Measurements from ENCODE around the gene PILRA. TPM values are rescaled to one million over a fixed set of nuclear protein-coding genes. Genes with fewer than 3 reads are reported as not detected.

PILRA gene
- total and polyA plus RNA-seq, 2 of the 8 experiments (the other 6 are each of a cell fraction or from before 2014, with no cell fraction given), result 7.6 to 10.6 TPM

DNA sequence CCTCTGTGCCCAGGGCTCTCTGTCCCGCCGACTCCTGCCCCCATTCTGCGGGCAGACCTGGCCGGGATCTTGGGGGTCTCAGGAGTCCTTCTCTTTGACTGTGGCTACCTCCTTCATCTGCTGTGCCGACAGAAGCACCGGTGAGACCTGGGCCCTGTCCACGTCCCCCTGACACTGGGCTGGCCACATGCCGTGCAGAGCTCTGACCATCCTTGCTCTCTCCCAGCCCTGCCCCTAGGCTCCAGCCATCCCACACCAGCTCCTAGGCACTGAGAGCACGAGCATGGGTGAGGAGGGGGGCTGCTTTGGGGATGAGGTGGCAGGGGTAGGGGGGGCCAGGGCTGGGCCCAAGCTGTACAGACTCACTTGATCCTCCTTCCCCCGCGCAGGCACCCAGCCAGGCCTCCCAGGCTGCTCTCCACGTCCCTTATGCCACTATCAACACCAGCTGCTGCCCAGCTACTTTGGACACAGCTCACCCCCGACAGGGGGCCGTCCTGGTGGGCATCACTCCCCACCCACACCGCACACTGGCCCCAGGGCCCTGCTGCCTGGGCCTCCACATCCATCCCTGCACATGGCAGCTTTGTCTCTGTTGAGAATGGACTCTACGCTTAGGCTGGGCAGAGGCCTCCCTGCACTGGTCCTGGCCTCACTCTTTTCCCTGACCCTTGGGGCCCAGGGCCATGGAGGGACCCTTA, 20.2 kb upstream of the PILRA start:
- peaks cover 25 to 70% (median 45%) of the 10 kb centered on the region in 4 experiments for H3K36me3 ChIP-seq (ENCODE audit: control insufficient read depth in 2 of 4, insufficient read depth in 4 of 4, low read length in 3 of 4)
- TF ChIP-seq TCF12 (IDR thresholded peaks at IDR 0.05; ENCODE audit: low read depth, low read length) (no peak), SIX5 (IDR thresholded peaks at IDR 0.05; ENCODE audit: low read depth, low read length) (no peak), SP2 (IDR thresholded peaks at IDR 0.05; ENCODE audit: low read length) (no peak), POLR2A (IDR thresholded peaks at IDR 0.05; ENCODE audit: control extremely low read depth in 1 of 2, low read depth in 2 of 2, low read length in 2 of 2) (no peak), ASH2L (IDR thresholded peaks at IDR 0.05; ENCODE audit: low read length) (no peak), ZNF274 (IDR thresholded peaks at IDR 0.05; ENCODE audit: borderline replicate concordance, extremely low read depth, low read length) (no peak), CTCF (IDR thresholded peaks at IDR 0.05; ENCODE audit: control extremely low read depth in 1 of 3, insufficient read depth in 1 of 3, low read depth in 1 of 3, low read length in 3 of 3) (no peak), BACH1 (IDR thresholded peaks at IDR 0.05; ENCODE audit: low read length) (no peak), RXRA (IDR thresholded peaks at IDR 0.05; ENCODE audit: insufficient read depth, low read depth, low read length) (no peak)
- TF ChIP-seq, protein P1, sequence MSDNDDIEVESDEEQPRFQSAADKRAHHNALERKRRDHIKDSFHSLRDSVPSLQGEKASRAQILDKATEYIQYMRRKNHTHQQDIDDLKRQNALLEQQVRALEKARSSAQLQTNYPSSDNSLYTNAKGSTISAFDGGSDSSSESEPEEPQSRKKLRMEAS (IDR thresholded peaks at IDR 0.05), result no peak

More for the DNA sequence above, 20.2 kb upstream of the PILRA start:
- no peak overlapping the region for H4K91ac ChIP-seq (replicated peaks; ENCODE audit: insufficient read length, low read length)
- DNase-seq (ENCODE audit: low read depth in 1 of 2, low spot score in 2 of 2) (no peak), FAIRE-seq (no peak)
- H3K14ac ChIP-seq (ENCODE audit: insufficient read length), result no peak overlapping the region
- H2BK15ac ChIP-seq (ENCODE audit: low read length), result no peak overlapping the region
- no peak overlapping the region for H3K27ac ChIP-seq (ENCODE audit: low read depth, low read length)
- no peak overlapping the region for H3K4me3 ChIP-seq (ENCODE audit: extremely low read depth in 1 of 4, insufficient read depth in 2 of 4, low read depth in 3 of 4, low read length in 4 of 4)
- H3K27me3 ChIP-seq (replicated peaks in 1 of 4; ENCODE audit: control insufficient read depth in 3 of 4, extremely low read depth in 1 of 4, insufficient read depth in 3 of 4, low read length in 3 of 4), result no peaks in the 10 kb centered on the region
- no peak overlapping the region for H2BK120ac ChIP-seq (replicated peaks; ENCODE audit: low read depth, low read length)
- H3K9me3 ChIP-seq (ENCODE audit: insufficient read depth in 2 of 2, low read depth in 1 of 2, low read length in 1 of 2), result no peaks in the 10 kb centered on the region
- POLR2A ChIA-PET (ENCODE audit: partially characterized antibody), result interaction anchor here (1.1 to 1.8 kb wide), 5 partner anchors 9 to 76 kb away, joined by 3 to 8 read pairs (median 4); partner anchors contain the start of gene ZCWPW1
- WGBS, 2 experiments (ENCODE audit: extremely low coverage in 1 of 2, insufficient coverage in 1 of 2, insufficient read length in 1 of 2, insufficient replicate concordance in 2 of 2, low coverage in 1 of 2, low lambda C conversion rate in 2 of 2, missing lambda C conversion rate in 1 of 2), result 90% methylated on average over 10 of the region's 16 CpGs; no CpG with 5 or more reads in 1 of the 2 experiments
- H3K4ac ChIP-seq (replicated peaks; ENCODE audit: insufficient read length, low read depth, low read length), result no peak overlapping the region
- no peak overlapping the region for H2BK20ac ChIP-seq (ENCODE audit: low read length)
- 0 out of 2 replicates have a peak overlapping the region, but pooled peaks have one; percentile 35 for H2BK5ac ChIP-seq (ENCODE audit: low read depth, low read length)
- H2AFZ ChIP-seq (ENCODE audit: low read length), result no peak overlapping the region
- H3K9ac ChIP-seq (replicated peaks in 1 of 4; ENCODE audit: extremely low read depth in 1 of 4, low read depth in 3 of 4, low read length in 3 of 4), result no peak overlapping the region
- H4K8ac ChIP-seq (ENCODE audit: extremely low read depth, insufficient read depth, low read length), result peak overlapping the region; percentile 51; the same call in 1 of the 2 replicates
- H3K18ac ChIP-seq (ENCODE audit: extremely low read depth, low read length), result no peak overlapping the region
- no peak overlapping the region for H4K5ac ChIP-seq (ENCODE audit: insufficient read length, low read depth, low read length)
- no peak overlapping the region for H2BK12ac ChIP-seq (ENCODE audit: low read depth, low read length)
- H3K4me1 ChIP-seq (replicated peaks in 1 of 4; ENCODE audit: control insufficient read depth in 3 of 4, insufficient read depth in 4 of 4, low read length in 3 of 4), result no peaks in the 10 kb centered on the region
- no peak overlapping the region for H3K4me2 ChIP-seq (ENCODE audit: insufficient read depth in 1 of 2, low read depth in 2 of 2, low read length in 2 of 2)
- H3K79me2 ChIP-seq (ENCODE audit: control insufficient read depth in 1 of 2, insufficient read depth in 2 of 2, low read length in 2 of 2), result no peaks in the 10 kb centered on the region
- no peaks in the 10 kb centered on the region for H3K23me2 ChIP-seq (ENCODE audit: low read depth, low read length)
- no peak overlapping the region for H3K56ac ChIP-seq (replicated peaks; ENCODE audit: insufficient read length, low read depth, low read length)
- no peak overlapping the region for H2AK5ac ChIP-seq (ENCODE audit: low read depth, low read length)
- no peaks in the 10 kb centered on the region; the same call in 1 of the 2 replicates for H3K79me1 ChIP-seq (ENCODE audit: low read depth, low read length)
- H4K20me1 ChIP-seq (replicated peaks in 1 of 2; ENCODE audit: control insufficient read depth in 1 of 2, insufficient read depth in 2 of 2, low read length in 2 of 2), result peaks cover 2 to 14% of the 10 kb centered on the region in 2 experiments
- CTCF ChIA-PET (ENCODE audit: partially characterized antibody), result interaction anchor here (0.7 to 2.3 kb wide), 3 partner anchors 8 to 21 kb away, joined by 3 to 7 read pairs (median 3); no protein-coding TSS in a partner anchor
- H3K23ac ChIP-seq (ENCODE audit: insufficient read length), result no peak overlapping the region
